ENCODE results near the gene MIEF2.
"Not testable (repeated sequence)": the region's sequence is repeated elsewhere in the genome, so short reads cannot be mapped to it uniquely, and the experiment has no call there.

Gene MIEF2

GRCh38 chr17:18257268-18257981, 3.0 kb upstream of the MIEF2 start:
- DNase-seq, result no peak

DNA sequence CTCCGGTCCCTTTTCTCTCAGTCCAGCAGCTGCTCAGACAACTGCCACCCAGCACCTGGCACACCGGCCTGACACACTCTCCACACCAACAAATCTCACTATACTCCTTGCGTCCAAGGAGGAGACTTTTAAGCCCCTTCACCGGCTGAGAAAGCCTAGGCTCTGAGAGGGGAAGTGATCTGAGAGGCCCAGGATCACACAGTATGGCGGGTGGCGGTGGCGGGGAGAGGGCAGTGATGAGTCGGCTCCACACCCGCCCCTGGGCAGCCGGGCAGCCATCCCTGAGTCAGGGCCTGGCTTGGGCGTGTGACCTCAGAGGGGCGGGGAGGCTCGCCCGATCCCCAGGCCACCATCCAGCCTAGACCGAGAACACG, 2.5 kb upstream of the MIEF2 start:
- DNase-seq, result no peak

DNA sequence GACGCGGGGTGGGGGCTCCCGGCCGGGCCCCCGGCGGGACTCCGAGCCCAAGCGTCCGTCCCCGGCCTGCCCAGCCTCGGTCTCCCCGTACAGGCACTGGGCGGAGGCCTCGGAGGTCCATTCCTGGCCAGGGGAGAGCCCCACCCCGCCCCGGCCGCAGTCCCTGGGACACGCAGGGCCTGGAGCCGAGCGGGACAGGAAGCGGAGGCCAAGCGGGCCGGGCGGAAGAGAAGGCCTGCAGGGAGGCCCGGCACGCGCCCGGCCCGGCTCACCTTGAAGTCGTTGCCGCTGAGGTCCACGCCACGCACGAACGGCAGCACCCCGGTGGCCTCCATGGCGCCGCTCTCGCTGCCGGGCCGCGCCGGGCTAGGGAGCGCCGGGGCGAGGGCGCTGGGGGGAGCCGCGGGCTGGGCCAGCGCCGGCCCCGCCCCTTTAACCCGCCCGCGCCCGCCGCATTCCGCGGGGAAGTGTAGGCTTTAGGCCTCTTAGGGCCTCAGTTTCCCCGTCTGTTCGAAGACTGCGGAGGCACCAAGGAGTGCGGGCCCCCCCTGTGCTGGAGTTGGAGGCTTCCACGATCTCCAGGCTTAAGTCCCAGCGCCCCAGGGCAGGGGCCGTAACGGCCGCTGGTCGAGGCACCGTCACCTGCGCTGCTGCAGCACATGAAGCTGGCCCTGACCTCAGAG, 2.0 kb upstream of the MIEF2 start, which contains the start of gene FLII:
FLII (minus strand) TSS at position 383 of the 683 bp plus-strand sequence; CDS start at position 335, 48 bp downstream.
- DNase-seq, result peak; percentile 37

DNA sequence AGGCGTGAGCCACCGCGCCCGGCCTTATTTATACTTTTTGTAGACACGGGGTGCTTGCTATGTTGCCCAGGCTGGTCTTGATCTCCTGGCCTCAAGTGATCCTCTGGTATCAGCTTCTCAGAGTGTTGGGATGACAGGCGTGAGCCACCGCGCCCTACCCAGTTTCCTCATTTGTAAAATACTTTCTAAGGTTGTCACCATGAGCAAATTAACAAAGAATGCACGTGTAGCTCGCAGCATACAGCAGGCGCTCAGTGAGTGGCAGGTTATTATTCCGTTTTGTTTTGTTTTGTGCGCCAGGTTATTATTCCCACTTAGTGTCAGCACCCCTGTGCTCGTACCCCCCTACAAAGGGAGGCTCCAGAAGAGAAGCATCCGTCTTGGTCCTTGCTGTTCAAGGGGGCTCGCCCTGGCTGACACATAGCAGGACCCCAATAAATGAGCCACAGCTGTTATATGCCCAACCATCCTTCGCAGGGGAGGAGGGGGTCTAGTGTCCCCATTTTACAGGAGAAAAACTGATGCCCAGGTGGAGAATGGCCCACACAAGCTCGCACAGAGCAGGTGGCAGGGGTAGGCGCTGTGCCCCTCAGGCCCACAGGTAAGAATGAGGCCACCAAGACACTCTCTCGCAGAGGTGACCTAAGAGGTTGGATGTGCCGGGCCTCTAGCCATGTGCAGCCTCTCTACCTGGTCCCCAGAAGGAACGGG, 686 bp upstream of the MIEF2 start:
- DNase-seq, result no peak

- DNase-seq, result no peak
Measured at GRCh38 chr17:18261146-18261515, 669 bp downstream of the MIEF2 start.

DNA sequence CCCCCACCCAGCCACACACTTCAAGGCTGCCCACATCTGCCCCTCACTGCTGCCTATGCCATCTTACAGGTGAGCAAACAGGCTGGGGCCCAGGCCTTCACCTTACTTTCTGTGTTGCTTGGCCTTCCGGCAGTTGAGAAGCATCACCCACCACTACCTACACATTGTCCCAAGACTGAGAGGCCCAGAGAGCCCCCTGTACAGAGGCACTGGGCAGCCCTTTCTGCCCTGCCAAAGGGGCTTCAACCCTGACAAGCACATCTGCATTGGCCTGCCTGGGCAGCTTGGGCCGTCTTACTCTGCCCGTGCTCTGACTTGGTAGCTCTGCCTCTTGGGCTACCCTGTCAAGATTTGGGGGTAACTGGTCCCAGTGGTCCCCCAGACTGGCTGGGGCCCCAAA, 1.2 kb downstream of the MIEF2 start:
- DNase-seq, result no peak

- DNase-seq, result no peak
Measured at GRCh38 chr17:18262111-18262510, 1.6 kb downstream of the MIEF2 start.

DNA sequence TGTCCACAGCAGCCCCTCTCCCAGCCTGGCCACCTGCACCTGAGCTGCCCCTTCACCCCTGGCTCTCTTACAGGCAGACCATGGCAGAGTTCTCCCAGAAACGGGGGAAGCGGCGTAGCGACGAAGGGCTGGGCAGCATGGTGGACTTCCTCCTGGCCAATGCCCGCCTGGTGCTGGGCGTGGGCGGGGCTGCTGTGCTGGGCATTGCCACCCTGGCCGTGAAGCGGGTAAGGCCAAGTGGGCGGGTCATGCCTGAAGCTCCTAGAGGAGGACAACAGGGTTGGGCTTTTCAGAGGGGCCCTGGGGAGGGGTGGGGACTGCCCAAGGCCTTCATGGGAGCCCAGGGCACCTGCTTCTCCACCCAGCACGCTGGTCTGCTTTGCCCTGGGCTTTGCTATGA, 2.2 kb downstream of the MIEF2 start:
- no peak for DNase-seq

- DNase-seq, result no peak
Measured at GRCh38 chr17:18263885-18264682, 3.6 kb downstream of the MIEF2 start.

- DNase-seq, result no peak
Measured at GRCh38 chr17:18267366-18267765, 6.9 kb downstream of the MIEF2 start.

GRCh38 chr17:18267927-18268711, 7.7 kb downstream of the MIEF2 start:
- no peak for DNase-seq

GRCh38 chr17:18270046-18270931, 9.8 kb downstream of the MIEF2 start:
- DNase-seq, result no peak

GRCh38 chr17:18277076-18277475, 16.6 kb downstream of the MIEF2 start:
- DNase-seq, result no peak

GRCh38 chr17:18278867-18279266, 18.4 kb downstream of the MIEF2 start:
- no peak for DNase-seq

DNA sequence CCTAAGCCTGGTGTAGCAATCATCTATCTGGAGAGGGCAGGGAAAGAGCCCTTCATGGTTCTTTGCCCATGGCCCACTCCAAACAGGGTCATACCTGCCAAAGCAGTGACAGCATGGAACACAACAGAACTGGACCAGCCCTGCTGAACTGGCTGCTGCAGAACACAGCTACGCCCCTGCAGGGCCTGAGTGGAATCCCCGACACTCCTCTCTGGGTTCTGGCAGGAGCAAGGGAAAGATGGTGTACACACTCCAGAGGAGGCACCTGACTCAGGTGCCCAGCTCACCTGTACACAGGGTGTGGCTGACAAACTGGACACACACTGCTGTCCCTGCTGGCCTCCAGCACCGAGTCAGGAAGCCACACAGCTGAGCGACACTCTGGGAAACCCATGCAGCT, 19.8 kb downstream of the MIEF2 start:
- DNase-seq, result no peak

DNA sequence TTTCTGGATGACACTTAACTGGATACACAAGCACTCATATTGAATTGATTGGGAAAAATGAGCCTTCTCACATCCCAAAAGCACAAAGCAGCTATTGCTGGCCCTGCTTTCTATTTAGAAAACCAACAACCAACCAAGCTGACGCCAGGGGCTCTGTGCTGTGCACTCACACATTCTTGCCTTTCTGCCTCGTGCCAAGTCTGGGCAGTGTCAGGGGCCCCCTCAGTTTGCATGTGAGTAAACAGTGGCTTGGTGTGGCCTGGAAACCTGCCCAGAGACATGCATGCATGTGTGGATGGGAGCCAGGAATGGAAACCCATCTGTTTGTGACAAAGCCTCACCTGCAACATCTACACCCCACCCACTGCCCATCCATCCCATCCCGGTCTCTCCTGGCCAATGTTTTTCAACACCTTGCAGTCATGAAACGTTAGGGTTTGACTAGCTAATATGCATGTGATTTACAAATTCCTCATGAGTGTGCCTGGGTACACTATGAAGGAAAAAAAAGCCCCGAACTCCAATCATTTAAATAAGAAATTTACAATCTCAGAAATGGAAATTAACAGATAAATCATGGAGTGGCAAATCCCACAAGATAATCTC, 20.4 kb downstream of the MIEF2 start:
- no peak for DNase-seq

GRCh38 chr17:18281788-18282187, 21.3 kb downstream of the MIEF2 start:
- no peak for DNase-seq

DNA sequence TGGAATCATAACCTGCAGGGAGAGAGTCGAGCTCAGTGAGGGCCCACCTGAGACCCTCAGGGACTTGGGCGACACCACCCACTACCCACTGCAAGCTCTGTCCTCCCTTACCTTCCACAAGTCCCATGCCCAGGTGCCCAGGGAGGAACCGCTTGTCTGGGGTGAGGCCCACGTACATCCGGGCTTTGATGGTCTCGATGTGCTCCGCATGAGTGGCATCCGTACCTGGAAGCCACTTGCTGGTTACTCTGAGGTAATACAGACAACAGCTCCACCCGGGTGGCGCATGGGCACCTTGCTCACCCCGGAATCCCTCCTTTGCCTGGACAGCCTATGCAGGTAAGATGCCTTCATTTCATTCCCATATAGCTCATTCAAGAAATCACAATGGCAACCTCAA, 24.8 kb downstream of the MIEF2 start:
- DNase-seq, result no peak

DNA sequence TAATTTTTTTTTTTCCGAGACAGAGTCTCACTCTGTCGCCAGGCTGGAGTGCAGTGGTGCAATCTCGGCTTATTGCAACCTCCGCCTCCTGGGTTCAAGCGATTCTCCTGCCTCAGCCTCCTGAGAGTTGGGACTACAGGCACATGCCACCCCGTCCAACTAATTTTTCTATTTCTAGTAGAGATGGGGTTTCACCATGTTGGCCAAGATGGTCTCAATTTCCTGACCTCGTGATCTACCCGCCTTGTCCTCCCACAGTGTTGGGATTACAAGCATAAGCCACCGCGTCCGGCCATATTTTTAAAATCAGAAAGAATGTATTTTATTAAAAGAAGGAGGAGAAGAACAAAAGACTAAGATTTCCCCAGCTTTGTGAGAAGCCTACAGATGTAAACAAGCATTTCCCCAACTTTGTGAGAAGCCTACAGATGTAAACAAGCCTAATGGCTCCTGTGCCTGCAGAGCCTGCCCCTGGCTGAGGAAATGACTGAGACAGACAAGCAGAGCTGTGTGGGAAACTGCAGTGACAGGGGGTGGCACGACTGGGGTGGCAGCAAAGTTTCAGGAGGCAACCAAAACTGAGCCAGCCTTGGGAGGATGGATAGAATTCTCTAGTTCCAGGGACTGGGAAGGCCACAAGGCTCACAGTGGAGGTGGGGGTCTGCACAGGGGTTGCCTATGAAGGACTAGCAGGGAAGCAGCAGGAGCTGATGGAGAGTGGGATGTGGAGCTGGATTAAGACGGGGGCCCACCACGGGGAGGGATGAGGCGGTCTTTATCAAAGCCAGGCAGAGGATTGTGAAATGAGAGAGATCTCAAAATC, 31.5 kb downstream of the MIEF2 start:
- DNase-seq, result no peak

DNA sequence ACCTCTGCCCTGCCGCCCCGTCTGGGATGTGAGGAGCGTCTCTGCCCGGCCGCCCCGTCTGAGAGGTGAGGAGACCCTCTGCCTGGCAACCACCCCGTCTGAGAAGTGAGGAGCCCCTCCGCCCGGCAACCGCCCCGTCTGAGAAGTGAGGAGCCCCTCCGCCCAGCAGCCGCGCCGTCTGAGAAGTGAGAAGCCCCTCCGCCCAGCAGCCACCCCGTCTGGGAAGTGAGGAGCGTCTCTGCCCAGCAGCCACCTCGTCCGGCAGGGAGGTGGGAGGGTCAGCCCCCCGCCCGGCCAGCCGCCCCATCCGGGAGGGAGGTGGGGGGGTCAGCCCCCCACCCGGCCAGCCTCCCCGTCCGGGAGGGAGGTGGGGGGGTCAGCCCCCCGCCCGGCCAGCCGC, 37.6 kb downstream of the MIEF2 start:
- DNase-seq, result not testable (repeated sequence)
